Central memory CD4-positive, alpha-beta T cell (primary cell): ENCODE measurements around the gene RNF227.

ENCODE experiments used
- DNase-seq: peaks from one replicate; pipeline ENCODE4 v3.0.0; 2022

RNF227 gene

GRCh38 chr17:7929158-7930023, 13.3 kb upstream of the RNF227 start, which contains the start of gene KCNAB3:
Gene KCNAB3, minus strand, starts transcription at chr17:7929856. Its CDS starts 421 bp downstream, at chr17:7929435.
- DNase-seq: peak; percentile 65

- no peak for DNase-seq
Observed at GRCh38 chr17:7927596-7927995, 11.5 kb upstream of the RNF227 start.

- peak; percentile 76 for DNase-seq
Observed at GRCh38 chr17:7922845-7923628, 6.9 kb upstream of the RNF227 start.

GRCh38 chr17:7922269-7922844, 6.3 kb upstream of the RNF227 start:
- DNase-seq: no peak

GRCh38 chr17:7916808-7917207, 719 bp upstream of the RNF227 start:
- no peak for DNase-seq

GRCh38 chr17:7916385-7916682, 245 bp upstream of the RNF227 start:
- no peak for DNase-seq

- no peak for DNase-seq
Observed at GRCh38 chr17:7915179-7915610, 894 bp downstream of the RNF227 start.

- peak; percentile 68 for DNase-seq
Observed at GRCh38 chr17:7912927-7913524, 3.1 kb downstream of the RNF227 start.

- no peak for DNase-seq
Observed at GRCh38 chr17:7911116-7911515, 5.0 kb downstream of the RNF227 start.

GRCh38 chr17:7910711-7911110, 5.4 kb downstream of the RNF227 start:
- no peak for DNase-seq

- DNase-seq: no peak
Observed at GRCh38 chr17:7910281-7910680, 5.8 kb downstream of the RNF227 start.

- no peak for DNase-seq
Observed at GRCh38 chr17:7909089-7909488, 7.0 kb downstream of the RNF227 start.

GRCh38 chr17:7903154-7904103, 12.7 kb downstream of the RNF227 start:
- no peak for DNase-seq

GRCh38 chr17:7897773-7898172, 18.3 kb downstream of the RNF227 start:
- peak; percentile 26 for DNase-seq

GRCh38 chr17:7897090-7897489, 19.0 kb downstream of the RNF227 start:
- no peak for DNase-seq

- DNase-seq: no peak
Observed at GRCh38 chr17:7894866-7895265, 21.2 kb downstream of the RNF227 start.

GRCh38 chr17:7894226-7894625, 21.9 kb downstream of the RNF227 start:
- no peak for DNase-seq

GRCh38 chr17:7893187-7893880, 22.8 kb downstream of the RNF227 start:
- no peak for DNase-seq

GRCh38 chr17:7889166-7889955, 26.7 kb downstream of the RNF227 start:
- DNase-seq: peak; percentile 3

- DNase-seq: peak; percentile 50
Observed at GRCh38 chr17:7888184-7888920, 27.7 kb downstream of the RNF227 start, which contains the start of gene CHD3. Gene CHD3, plus strand, starts transcription at chr17:7888789. Its CDS starts 212 bp downstream, at chr17:7889001.
